Hematopoietic multipotent progenitor cell treated with erythropoietin and hydrocortisone succinate and interleukin-3 and kit ligand, for 6 days (in vitro differentiated cells): ENCODE data around the gene LIMD2.

Experiments
- DNase-seq: peaks from one replicate; pipeline ENCODE4 v3.0.0-alpha.2; 2015

The LIMD2 gene

GRCh38 chr17:63679214-63679613 lies 20.7 kb downstream of the LIMD2 start:
- DNase-seq, result no peak

GRCh38 chr17:63676584-63676983 lies 23.3 kb downstream of the LIMD2 start:
- DNase-seq, result no peak

- peak; percentile 94 for DNase-seq
Measured at GRCh38 chr17:63675607-63676546, 24.0 kb downstream of the LIMD2 start.

GRCh38 chr17:63675231-63675606 lies 24.7 kb downstream of the LIMD2 start:
- DNase-seq, result no peak

GRCh38 chr17:63672856-63673255 lies 27.1 kb downstream of the LIMD2 start:
- no peak for DNase-seq

GRCh38 chr17:63665527-63666214 lies 34.3 kb downstream of the LIMD2 start:
- DNase-seq, result peak; percentile 71

GRCh38 chr17:63659850-63660249 lies 40.1 kb downstream of the LIMD2 start:
- no peak for DNase-seq

GRCh38 chr17:63658366-63658765 lies 41.6 kb downstream of the LIMD2 start:
- DNase-seq, result no peak

- DNase-seq, result no peak
Measured at GRCh38 chr17:63657786-63658185, 42.1 kb downstream of the LIMD2 start.

- DNase-seq, result no peak
Measured at GRCh38 chr17:63653050-63653449, 46.9 kb downstream of the LIMD2 start.

GRCh38 chr17:63652106-63652505 lies 47.8 kb downstream of the LIMD2 start:
- DNase-seq, result no peak

GRCh38 chr17:63649813-63650212 lies 50.1 kb downstream of the LIMD2 start:
- peak; percentile 27 for DNase-seq

GRCh38 chr17:63647936-63648335 lies 52.0 kb downstream of the LIMD2 start:
- no peak for DNase-seq

- DNase-seq, result no peak
Measured at GRCh38 chr17:63647065-63647725, 52.7 kb downstream of the LIMD2 start.

- no peak for DNase-seq
Measured at GRCh38 chr17:63646488-63646806, 53.5 kb downstream of the LIMD2 start.
